ENCODE results near the gene CPB2. TPM values are rescaled to one million over a fixed set of nuclear protein-coding genes. Genes with fewer than 3 reads are reported as not detected.

CPB2 gene
- total and polyA plus RNA-seq, 9 of the 15 experiments (the other 6 are each of a cell fraction or from before 2014, with no cell fraction given), result 0.03 to 0.16 (median 0.07) TPM; not detected in 6

DNA sequence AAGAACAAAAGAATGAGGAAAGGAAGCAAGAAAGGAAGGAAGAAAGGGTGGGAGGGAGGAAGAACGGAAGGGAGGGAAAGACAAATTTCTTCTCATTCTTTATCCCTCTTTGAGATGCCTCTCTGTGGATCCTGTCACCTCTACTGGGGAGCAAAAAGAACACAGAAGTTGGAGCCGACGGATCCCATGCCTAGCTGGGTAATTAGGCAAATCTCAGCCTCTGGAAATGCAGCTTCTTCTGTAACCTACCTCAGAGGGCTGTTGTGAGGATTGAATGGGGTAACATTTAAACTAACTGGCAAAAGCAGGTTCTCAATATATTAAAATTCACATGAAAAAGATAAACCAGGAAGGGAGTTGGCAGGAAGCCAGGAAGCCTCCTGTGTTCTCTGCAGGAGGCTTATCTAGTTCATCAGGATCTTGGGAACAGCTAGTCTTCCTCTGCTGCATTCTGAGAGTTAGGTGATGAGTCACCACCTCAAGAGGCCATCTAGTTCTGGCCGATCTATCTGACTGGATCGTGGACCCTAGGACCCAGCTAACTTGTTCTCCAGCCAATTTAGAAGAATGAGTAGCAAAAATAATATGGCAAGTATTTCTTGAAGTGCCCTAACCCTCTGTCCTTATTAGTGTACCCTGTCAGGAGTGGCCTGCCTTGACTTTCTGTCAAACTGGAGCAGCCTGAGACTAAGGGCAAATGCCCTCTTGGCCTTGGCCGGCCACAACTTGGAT is 15.2 kb upstream of the CPB2 start (continued):
- peak in 1 of 2 experiments; percentile 74; a peak in 2 of 4 replicates for TF ChIP-seq RCOR1 (IDR thresholded peaks at IDR 0.05; ENCODE audit: borderline replicate concordance in 1 of 2, low read depth in 2 of 2, low read length in 2 of 2)
- no peak for TF ChIP-seq CBX5 (IDR thresholded peaks at IDR 0.05; ENCODE audit: borderline replicate concordance, low read depth)
- TF ChIP-seq ZNF75A (CRISPR knock-in tag; IDR thresholded peaks at IDR 0.05), result no peak
- TF ChIP-seq ZNF780A (CRISPR knock-in tag; IDR thresholded peaks at IDR 0.05), result no peak
- peak in 1 of 2 experiments; percentile 33; a peak in 1 of 4 replicates for TF ChIP-seq RAD21 (CRISPR knock-in tag; conservative IDR thresholded peaks at IDR 0.05 in 1 of 2, IDR thresholded peaks at IDR 0.05 in 1 of 2)
- TF ChIP-seq ARID1B (IDR thresholded peaks at IDR 0.05), result peak; percentile 84
- TF ChIP-seq DPF2 (IDR thresholded peaks at IDR 0.05), result peak; percentile 86
- peak; percentile 41; the same call in 1 of the 2 replicates for TF ChIP-seq TEAD4 (IDR thresholded peaks at IDR 0.05; ENCODE audit: low read length)
- no peak for TF ChIP-seq TEAD4 (CRISPR knock-in tag; IDR thresholded peaks at IDR 0.05; ENCODE audit: borderline replicate concordance)
- peak; percentile 85 for TF ChIP-seq SMARCA4 (IDR thresholded peaks at IDR 0.05)
- peak; percentile 62 for TF ChIP-seq FOS (IDR thresholded peaks at IDR 0.05; ENCODE audit: extremely low read depth, insufficient read length)
- TF ChIP-seq HDAC2 (IDR thresholded peaks at IDR 0.05), result 0 out of 2 replicates have a peak, but pooled peaks have one; percentile 18
- TF ChIP-seq, protein P1, sequence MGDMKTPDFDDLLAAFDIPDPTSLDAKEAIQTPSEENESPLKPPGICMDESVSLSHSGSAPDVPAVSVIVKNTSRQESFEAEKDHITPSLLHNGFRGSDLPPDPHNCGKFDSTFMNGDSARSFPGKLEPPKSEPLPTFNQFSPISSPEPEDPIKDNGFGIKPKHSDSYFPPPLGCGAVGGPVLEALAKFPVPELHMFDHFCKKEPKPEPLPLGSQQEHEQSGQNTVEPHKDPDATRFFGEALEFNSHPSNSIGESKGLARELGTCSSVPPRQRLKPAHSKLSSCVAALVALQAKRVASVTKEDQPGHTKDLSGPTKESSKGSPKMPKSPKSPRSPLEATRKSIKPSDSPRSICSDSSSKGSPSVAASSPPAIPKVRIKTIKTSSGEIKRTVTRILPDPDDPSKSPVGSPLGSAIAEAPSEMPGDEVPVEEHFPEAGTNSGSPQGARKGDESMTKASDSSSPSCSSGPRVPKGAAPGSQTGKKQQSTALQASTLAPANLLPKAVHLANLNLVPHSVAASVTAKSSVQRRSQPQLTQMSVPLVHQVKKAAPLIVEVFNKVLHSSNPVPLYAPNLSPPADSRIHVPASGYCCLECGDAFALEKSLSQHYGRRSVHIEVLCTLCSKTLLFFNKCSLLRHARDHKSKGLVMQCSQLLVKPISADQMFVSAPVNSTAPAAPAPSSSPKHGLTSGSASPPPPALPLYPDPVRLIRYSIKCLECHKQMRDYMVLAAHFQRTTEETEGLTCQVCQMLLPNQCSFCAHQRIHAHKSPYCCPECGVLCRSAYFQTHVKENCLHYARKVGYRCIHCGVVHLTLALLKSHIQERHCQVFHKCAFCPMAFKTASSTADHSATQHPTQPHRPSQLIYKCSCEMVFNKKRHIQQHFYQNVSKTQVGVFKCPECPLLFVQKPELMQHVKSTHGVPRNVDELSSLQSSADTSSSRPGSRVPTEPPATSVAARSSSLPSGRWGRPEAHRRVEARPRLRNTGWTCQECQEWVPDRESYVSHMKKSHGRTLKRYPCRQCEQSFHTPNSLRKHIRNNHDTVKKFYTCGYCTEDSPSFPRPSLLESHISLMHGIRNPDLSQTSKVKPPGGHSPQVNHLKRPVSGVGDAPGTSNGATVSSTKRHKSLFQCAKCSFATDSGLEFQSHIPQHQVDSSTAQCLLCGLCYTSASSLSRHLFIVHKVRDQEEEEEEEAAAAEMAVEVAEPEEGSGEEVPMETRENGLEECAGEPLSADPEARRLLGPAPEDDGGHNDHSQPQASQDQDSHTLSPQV (IDR thresholded peaks at IDR 0.05), result peak; percentile 51; the same call in 1 of the 2 replicates
- TF ChIP-seq PCBP1 (IDR thresholded peaks at IDR 0.05; ENCODE audit: low read depth, low read length, poor library complexity, severe bottlenecking), result no peak
- peak; percentile 87 for TF ChIP-seq SMARCE1 (IDR thresholded peaks at IDR 0.05)
- TF ChIP-seq, protein P2, sequence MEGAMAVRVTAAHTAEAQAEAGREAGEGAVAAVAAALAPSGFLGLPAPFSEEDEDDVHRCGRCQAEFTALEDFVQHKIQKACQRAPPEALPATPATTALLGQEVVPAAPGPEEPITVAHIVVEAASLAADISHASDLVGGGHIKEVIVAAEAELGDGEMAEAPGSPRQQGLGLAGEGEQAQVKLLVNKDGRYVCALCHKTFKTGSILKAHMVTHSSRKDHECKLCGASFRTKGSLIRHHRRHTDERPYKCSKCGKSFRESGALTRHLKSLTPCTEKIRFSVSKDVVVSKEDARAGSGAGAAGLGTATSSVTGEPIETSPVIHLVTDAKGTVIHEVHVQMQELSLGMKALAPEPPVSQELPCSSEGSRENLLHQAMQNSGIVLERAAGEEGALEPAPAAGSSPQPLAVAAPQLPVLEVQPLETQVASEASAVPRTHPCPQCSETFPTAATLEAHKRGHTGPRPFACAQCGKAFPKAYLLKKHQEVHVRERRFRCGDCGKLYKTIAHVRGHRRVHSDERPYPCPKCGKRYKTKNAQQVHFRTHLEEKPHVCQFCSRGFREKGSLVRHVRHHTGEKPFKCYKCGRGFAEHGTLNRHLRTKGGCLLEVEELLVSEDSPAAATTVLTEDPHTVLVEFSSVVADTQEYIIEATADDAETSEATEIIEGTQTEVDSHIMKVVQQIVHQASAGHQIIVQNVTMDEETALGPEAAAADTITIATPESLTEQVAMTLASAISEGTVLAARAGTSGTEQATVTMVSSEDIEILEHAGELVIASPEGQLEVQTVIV (CRISPR knock-in tag; IDR thresholded peaks at IDR 0.05; ENCODE audit: borderline replicate concordance), result no peak
- no peak for TF ChIP-seq POLR2G (IDR thresholded peaks at IDR 0.05; ENCODE audit: low read depth, low read length)
- 0 out of 2 replicates have a peak, but pooled peaks have one; percentile 38 for TF ChIP-seq L3MBTL2 (IDR thresholded peaks at IDR 0.05)
- TF ChIP-seq, protein P3, sequence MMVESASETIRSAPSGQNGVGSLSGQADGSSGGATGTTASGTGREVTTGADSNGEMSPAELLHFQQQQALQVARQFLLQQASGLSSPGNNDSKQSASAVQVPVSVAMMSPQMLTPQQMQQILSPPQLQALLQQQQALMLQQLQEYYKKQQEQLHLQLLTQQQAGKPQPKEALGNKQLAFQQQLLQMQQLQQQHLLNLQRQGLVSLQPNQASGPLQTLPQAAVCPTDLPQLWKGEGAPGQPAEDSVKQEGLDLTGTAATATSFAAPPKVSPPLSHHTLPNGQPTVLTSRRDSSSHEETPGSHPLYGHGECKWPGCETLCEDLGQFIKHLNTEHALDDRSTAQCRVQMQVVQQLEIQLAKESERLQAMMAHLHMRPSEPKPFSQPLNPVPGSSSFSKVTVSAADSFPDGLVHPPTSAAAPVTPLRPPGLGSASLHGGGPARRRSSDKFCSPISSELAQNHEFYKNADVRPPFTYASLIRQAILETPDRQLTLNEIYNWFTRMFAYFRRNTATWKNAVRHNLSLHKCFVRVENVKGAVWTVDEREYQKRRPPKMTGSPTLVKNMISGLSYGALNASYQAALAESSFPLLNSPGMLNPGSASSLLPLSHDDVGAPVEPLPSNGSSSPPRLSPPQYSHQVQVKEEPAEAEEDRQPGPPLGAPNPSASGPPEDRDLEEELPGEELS (CRISPR knock-in tag; IDR thresholded peaks at IDR 0.05; ENCODE audit: borderline replicate concordance), result no peak
